GM12891 (cell line): ENCODE data around the gene DDC.

Source experiments
- PAX5 ChIP-seq: IDR thresholded peaks from 2 replicates; pipeline ENCODE4 v1.6.1; 2011; ENCODE audit warnings: low read length, moderate library complexity, mild to moderate bottlenecking; ENCODE audit not compliant: insufficient read depth, severe bottlenecking
- POLR2A ChIP-seq: IDR thresholded peaks from 2 replicates; pipeline ENCODE4 v1.6.1; 2011; ENCODE audit warnings: low read depth, low read length, control low read depth
- POLR2AphosphoS5 ChIP-seq: IDR thresholded peaks from 2 replicates; pipeline ENCODE4 v1.6.1; 2011; ENCODE audit warnings: low read depth, low read length, control low read depth
- POU2F2 ChIP-seq: IDR thresholded peaks from 2 replicates; pipeline ENCODE4 v1.6.1; 2011; ENCODE audit warnings: low read depth, mild to moderate bottlenecking, control low read depth, low read length, moderate library complexity
- SPI1 ChIP-seq: IDR thresholded peaks from 2 replicates; pipeline ENCODE4 v1.6.1; 2011; ENCODE audit warnings: low read depth, low read length, control low read depth
- TAF1 ChIP-seq: IDR thresholded peaks from 2 replicates; pipeline ENCODE4 v1.6.1; 2011; ENCODE audit warnings: low read depth, low read length, control low read depth

- no peak for TF ChIP-seq POLR2A
- no peak for TF ChIP-seq TAF1
- TF ChIP-seq POLR2AphosphoS5 = no peak
- TF ChIP-seq POU2F2 = no peak
- no peak for TF ChIP-seq SPI1
- no peak for TF ChIP-seq PAX5
These were observed 33.5 kb upstream of the DDC start for GRCh38 chr7:50598460-50599343.
